ENCODE results near the gene SF3A2.

The SF3A2 gene

DNA sequence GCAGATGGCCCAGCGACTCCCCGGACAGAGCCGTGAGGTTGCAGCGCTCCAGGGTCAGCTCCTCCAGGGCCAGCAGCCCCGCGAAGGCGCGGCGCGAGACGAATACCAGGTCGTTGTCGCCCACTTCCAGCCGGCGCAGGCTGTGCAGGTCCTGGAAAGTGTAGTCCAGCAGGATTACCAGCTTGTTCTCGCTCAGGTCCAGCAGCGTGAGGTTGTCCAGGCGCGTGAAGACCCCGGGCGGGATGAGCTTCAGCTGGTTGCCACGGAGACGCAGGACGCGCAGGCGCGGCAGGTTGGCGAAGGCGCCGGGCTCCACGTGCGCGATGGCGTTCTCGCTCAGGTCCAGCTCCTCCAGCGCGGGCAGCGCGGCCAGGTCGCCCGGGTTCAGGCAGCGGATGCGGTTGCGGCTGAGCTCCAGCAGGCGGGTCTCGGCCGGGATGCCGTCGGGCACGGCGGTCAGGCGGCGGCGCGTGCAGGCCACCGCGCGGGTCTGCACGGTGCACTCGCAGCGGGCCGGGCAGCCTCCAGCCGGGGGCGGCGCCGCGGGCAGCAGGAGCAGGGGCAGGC is 54.6 kb downstream of the SF3A2 start:
- TF ChIP-seq, protein P1, sequence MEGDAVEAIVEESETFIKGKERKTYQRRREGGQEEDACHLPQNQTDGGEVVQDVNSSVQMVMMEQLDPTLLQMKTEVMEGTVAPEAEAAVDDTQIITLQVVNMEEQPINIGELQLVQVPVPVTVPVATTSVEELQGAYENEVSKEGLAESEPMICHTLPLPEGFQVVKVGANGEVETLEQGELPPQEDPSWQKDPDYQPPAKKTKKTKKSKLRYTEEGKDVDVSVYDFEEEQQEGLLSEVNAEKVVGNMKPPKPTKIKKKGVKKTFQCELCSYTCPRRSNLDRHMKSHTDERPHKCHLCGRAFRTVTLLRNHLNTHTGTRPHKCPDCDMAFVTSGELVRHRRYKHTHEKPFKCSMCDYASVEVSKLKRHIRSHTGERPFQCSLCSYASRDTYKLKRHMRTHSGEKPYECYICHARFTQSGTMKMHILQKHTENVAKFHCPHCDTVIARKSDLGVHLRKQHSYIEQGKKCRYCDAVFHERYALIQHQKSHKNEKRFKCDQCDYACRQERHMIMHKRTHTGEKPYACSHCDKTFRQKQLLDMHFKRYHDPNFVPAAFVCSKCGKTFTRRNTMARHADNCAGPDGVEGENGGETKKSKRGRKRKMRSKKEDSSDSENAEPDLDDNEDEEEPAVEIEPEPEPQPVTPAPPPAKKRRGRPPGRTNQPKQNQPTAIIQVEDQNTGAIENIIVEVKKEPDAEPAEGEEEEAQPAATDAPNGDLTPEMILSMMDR (conservative IDR thresholded peaks at IDR 0.05) = no peak
- no peak for TF ChIP-seq ZFX (IDR thresholded peaks at IDR 0.05)
- no peak overlapping the region for H3K27ac ChIP-seq

DNA sequence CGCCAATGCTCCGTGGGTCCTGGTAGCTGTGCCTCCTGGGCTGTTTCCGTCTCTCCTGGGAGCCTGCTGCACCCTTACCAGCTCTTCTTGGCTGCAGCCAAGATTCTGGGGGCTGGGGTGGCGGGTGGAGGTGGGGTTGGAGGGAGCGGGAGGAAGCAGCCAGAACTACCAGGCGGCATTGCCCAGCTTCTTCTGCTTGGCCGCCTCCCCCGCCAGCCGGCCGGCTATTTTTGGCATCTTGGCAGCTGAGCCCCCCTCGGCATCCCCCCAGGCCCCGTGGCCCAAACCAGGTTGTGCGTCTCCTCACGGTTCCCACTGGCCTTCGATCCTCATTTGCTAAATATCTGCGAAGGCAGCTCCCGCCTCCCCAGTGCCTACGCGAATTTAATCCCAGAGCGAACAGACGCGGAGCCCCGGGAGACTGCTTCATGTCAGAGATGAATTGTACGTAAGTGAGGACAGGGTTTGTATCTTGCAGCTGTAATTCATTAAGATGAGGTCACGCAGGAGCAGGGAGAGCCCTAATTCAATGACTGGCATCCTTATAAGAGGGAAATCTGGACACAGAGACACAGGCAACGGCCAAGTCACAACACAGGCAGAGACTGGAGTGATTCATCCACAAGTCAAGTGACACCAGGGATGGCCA is 58.2 kb downstream of the SF3A2 start:
- H3K27ac ChIP-seq = no peak overlapping the region
- TF ChIP-seq, protein P1 (conservative IDR thresholded peaks at IDR 0.05) = no peak
- no peak for TF ChIP-seq ZFX (IDR thresholded peaks at IDR 0.05)

GRCh38 chr19:2296141-2296540 is 59.5 kb downstream of the SF3A2 start:
- H3K27ac ChIP-seq = no peak overlapping the region
- TF ChIP-seq ZFX (IDR thresholded peaks at IDR 0.05) = no peak
- TF ChIP-seq, protein P1 (conservative IDR thresholded peaks at IDR 0.05) = no peak

Data from C4-2B (cell line).